Hepatocyte (in vitro differentiated cells): Measurements from ENCODE around the gene IYD. TPM values are rescaled to one million over a fixed set of nuclear protein-coding genes. Genes with fewer than 3 reads are reported as not detected.

ENCODE experiments used
- DNase-seq: peaks from one replicate; pipeline ENCODE4 v3.0.0-alpha.2; 2016; ENCODE audit warnings: low spot score
- H2AFZ ChIP-seq: fragments of 200-600 bp; sonication (generic); 2 replicates; pipeline ENCODE4 v1.6.0; 2016; ENCODE audit warnings: antibody characterized with exemption, mild to moderate bottlenecking
- H3K27ac ChIP-seq: fragments of 200-600 bp; sonication (generic); 2 replicates; pipeline ENCODE4 v1.5.1; 2016; ENCODE audit warnings: mild to moderate bottlenecking
- H3K27me3 ChIP-seq: fragments of 200-600 bp; sonication (generic); 2 replicates; pipeline ENCODE4 v1.6.1; 2016
- H3K36me3 ChIP-seq: fragments of 200-600 bp; sonication (generic); replicated peaks from 2 replicates; pipeline ENCODE4 v1.5.1; 2016; ENCODE audit warnings: low read depth; ENCODE audit not compliant: insufficient read depth
- H3K4me1 ChIP-seq: fragments of 200-600 bp; sonication (generic); 2 replicates; pipeline ENCODE4 v1.5.1; 2016; ENCODE audit warnings: mild to moderate bottlenecking, moderate library complexity; ENCODE audit not compliant: insufficient read depth
- H3K4me2 ChIP-seq: fragments of 200-600 bp; sonication (generic); 2 replicates; pipeline ENCODE4 v1.6.0; 2016
- H3K4me3 ChIP-seq: fragments of 200-600 bp; sonication (generic); 2 replicates; pipeline ENCODE4 v1.5.1; 2016; ENCODE audit warnings: mild to moderate bottlenecking
- H3K79me2 ChIP-seq: fragments of 200-600 bp; sonication (generic); 2 replicates; pipeline ENCODE4 v1.6.0; 2017; ENCODE audit warnings: mild to moderate bottlenecking
- H3K9me2 ChIP-seq: fragments of 200-600 bp; sonication (generic); replicated peaks from 2 replicates; pipeline ENCODE4 v1.6.0; 2017; ENCODE audit warnings: mild to moderate bottlenecking; ENCODE audit not compliant: insufficient read depth
- H3K9me3 ChIP-seq: fragments of 200-600 bp; sonication (generic); 2 replicates; pipeline ENCODE4 v1.5.1; 2016; ENCODE audit warnings: low read depth, mild to moderate bottlenecking
- H4K20me1 ChIP-seq: fragments of 200-600 bp; sonication (generic); 2 replicates; pipeline ENCODE4 v1.6.0; 2016; ENCODE audit warnings: mild to moderate bottlenecking; ENCODE audit not compliant: insufficient read depth, poor library complexity, severe bottlenecking
- EZH2 ChIP-seq: fragments of 200-600 bp; sonication (generic); IDR thresholded peaks from 2 replicates; pipeline ENCODE4 v1.6.1; 2016; ENCODE audit warnings: antibody characterized with exemption, mild to moderate bottlenecking, borderline replicate concordance
- EZH2phosphoT487 ChIP-seq: fragments of 200-600 bp; sonication (generic); IDR thresholded peaks from one replicate; pipeline ENCODE4 v1.6.1; 2018; ENCODE audit warnings: antibody characterized with exemption, mild to moderate bottlenecking, low read depth, moderate library complexity; ENCODE audit not compliant: unreplicated experiment, severe bottlenecking
- WGBS: methylation state at CpG from one replicate; pipeline ENCODE4 v1.1.6; 2016; ENCODE audit warnings: low lambda C conversion rate; ENCODE audit errors: missing lambda C conversion rate; 5-methylcytosine and 5-hydroxymethylcytosine counted together
- polyA plus RNA-seq: library from polyadenylated mRNA; unstranded; fragments of >200 nt; fragmentation: Nextera tagmentation; extraction: Ambion mirVana; gene quantifications from 2 replicates; pipeline ENCODE4 v1.2.1, GENCODE V29; 2016
- total RNA-seq: library from RNA; depleted of rRNA; stranded (reverse); fragments of >200 nt; gene quantifications from 2 replicates; pipeline ENCODE4 v1.2.3, GENCODE V29; 2014
- TF ChIP-seq, protein P1 (sequence below): fragments of 200-600 bp; sonication (generic); IDR thresholded peaks from 2 replicates; pipeline ENCODE4 v1.5.1; 2016; ENCODE audit warnings: antibody characterized with exemption, mild to moderate bottlenecking; ENCODE audit not compliant: poor library complexity

Gene IYD
- total and polyA plus RNA-seq, 2 experiments from 2014 or later: 3.1 to 8.5 TPM

GRCh38 chr6:150418827-150419594, 50.2 kb downstream of the IYD start:
- 17% methylated on average over 23 of the region's 23 CpGs for WGBS
- no peaks in the 10 kb centered on the region for H3K9me2 ChIP-seq
- DNase-seq: peak; percentile 82
- peak overlapping the region; percentile 38 for H3K27ac ChIP-seq
- H3K4me2 ChIP-seq: peak overlapping the region; percentile 76
- H4K20me1 ChIP-seq: no peaks in the 10 kb centered on the region
- TF ChIP-seq, protein P1, sequence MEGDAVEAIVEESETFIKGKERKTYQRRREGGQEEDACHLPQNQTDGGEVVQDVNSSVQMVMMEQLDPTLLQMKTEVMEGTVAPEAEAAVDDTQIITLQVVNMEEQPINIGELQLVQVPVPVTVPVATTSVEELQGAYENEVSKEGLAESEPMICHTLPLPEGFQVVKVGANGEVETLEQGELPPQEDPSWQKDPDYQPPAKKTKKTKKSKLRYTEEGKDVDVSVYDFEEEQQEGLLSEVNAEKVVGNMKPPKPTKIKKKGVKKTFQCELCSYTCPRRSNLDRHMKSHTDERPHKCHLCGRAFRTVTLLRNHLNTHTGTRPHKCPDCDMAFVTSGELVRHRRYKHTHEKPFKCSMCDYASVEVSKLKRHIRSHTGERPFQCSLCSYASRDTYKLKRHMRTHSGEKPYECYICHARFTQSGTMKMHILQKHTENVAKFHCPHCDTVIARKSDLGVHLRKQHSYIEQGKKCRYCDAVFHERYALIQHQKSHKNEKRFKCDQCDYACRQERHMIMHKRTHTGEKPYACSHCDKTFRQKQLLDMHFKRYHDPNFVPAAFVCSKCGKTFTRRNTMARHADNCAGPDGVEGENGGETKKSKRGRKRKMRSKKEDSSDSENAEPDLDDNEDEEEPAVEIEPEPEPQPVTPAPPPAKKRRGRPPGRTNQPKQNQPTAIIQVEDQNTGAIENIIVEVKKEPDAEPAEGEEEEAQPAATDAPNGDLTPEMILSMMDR: peak; percentile 82
- no peak for TF ChIP-seq EZH2
- no peaks in the 10 kb centered on the region for H3K36me3 ChIP-seq
- H3K79me2 ChIP-seq: no peaks in the 10 kb centered on the region
- peak overlapping the region; percentile 57 for H2AFZ ChIP-seq
- H3K4me3 ChIP-seq: no peak overlapping the region
- no peaks in the 10 kb centered on the region for H3K9me3 ChIP-seq
- H3K4me1 ChIP-seq: no peaks in the 10 kb centered on the region
- no peaks in the 10 kb centered on the region for H3K27me3 ChIP-seq

DNA sequence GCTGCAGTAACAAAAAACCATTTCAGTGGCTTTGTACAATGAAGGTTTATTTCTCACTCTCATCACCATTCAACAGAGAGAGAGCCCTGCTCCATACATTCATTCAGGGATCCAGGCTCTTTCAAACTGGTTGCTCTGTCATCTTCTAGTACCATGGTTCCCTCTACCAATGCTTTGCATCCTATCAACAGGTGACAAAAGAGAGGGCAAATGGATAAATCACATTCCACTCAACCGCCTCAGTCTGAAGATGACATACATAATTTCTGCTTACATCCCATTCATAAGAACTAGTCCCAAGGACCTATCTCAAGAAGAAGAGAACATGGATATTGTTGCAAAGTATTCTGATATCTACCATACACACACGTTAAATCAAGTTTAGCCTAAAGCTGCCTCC, 51.6 kb downstream of the IYD start:
- Histone ChIP-seq H3K4me1 (no peaks in the 10 kb centered on the region), H3K27ac (no peak overlapping the region), H3K9me2 (no peaks in the 10 kb centered on the region), H2AFZ (no peak overlapping the region), H3K79me2 (no peaks in the 10 kb centered on the region), H3K4me3 (no peak overlapping the region), H3K36me3 (no peaks in the 10 kb centered on the region), H3K27me3 (no peaks in the 10 kb centered on the region), H4K20me1 (no peaks in the 10 kb centered on the region), H3K4me2 (no peak overlapping the region), H3K9me3 (no peaks in the 10 kb centered on the region)
- no peak for DNase-seq
- TF ChIP-seq EZH2phosphoT487: no peak
- TF ChIP-seq EZH2: no peak
- TF ChIP-seq, protein P1: no peak
- WGBS: 98% methylated on average over 2 of the region's 2 CpGs

DNA sequence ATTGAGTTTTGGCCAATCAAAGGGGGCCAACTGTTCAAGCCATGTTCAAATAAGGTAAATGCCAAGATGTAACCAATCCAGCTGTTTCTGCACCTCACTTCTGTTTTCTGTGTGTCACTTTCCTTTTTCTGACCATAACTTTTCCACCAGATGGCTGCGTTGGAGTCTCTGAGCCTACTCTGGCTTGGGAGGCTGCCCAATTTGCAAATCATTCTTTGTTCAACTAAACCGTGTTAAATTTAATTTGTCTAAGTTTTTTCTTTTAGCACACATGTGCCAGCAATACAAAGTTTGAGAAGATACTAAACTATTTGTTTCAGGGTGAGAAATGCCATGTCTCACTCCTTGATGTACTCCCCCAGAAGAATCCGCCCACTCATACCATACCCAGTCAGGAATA, 52.1 kb downstream of the IYD start:
- TF ChIP-seq, protein P1: no peak
- 94% methylated on average over 3 of the region's 3 CpGs for WGBS
- Histone ChIP-seq H3K4me2 (no peak overlapping the region), H3K9me3 (no peaks in the 10 kb centered on the region), H2AFZ (no peak overlapping the region), H3K36me3 (no peaks in the 10 kb centered on the region), H3K27me3 (no peaks in the 10 kb centered on the region), H4K20me1 (no peaks in the 10 kb centered on the region), H3K79me2 (no peaks in the 10 kb centered on the region), H3K27ac (no peak overlapping the region), H3K4me1 (no peaks in the 10 kb centered on the region), H3K9me2 (no peaks in the 10 kb centered on the region), H3K4me3 (no peak overlapping the region)
- DNase-seq: no peak

- H3K4me1 ChIP-seq: no peaks in the 10 kb centered on the region
- H3K9me3 ChIP-seq: no peaks in the 10 kb centered on the region
- H3K36me3 ChIP-seq: no peaks in the 10 kb centered on the region
- no peak overlapping the region for H2AFZ ChIP-seq
- no peak overlapping the region for H3K4me2 ChIP-seq
- WGBS: 93% methylated on average over 8 of the region's 8 CpGs
- H3K79me2 ChIP-seq: no peaks in the 10 kb centered on the region
- no peaks in the 10 kb centered on the region for H3K9me2 ChIP-seq
- no peak overlapping the region for H3K4me3 ChIP-seq
- no peaks in the 10 kb centered on the region for H3K27me3 ChIP-seq
- DNase-seq: no peak
- no peak overlapping the region for H3K27ac ChIP-seq
- H4K20me1 ChIP-seq: no peaks in the 10 kb centered on the region
- no peak for TF ChIP-seq EZH2phosphoT487
- TF ChIP-seq, protein P1: no peak
- TF ChIP-seq EZH2: no peak
Observed at GRCh38 chr6:150425508-150425907, 56.7 kb downstream of the IYD start.
